Type B pancreatic cell (in vitro differentiated cells): ENCODE data around the gene PDE8A. TPM values are rescaled to one million over a fixed set of nuclear protein-coding genes. Genes with fewer than 3 reads are reported as not detected.
"Not testable (repeated sequence)": the region's sequence is repeated elsewhere in the genome, so short reads cannot be mapped to it uniquely, and the experiment has no call there.

ENCODE experiments used
- DNase-seq: peaks from one replicate; pipeline ENCODE4 v3.0.0; 2021; ENCODE audit warnings: mixed read lengths; ENCODE audit not compliant: unreplicated experiment; ENCODE audit errors: extremely low spot score
- H3K27ac Mint-ChIP-seq: 2 replicates; pipeline ENCODE4 v1.8.0; 2021; ENCODE audit warnings: mild to moderate bottlenecking, mixed read lengths
- H3K27me3 Mint-ChIP-seq: 2 replicates; pipeline ENCODE4 v1.8.0; 2021; ENCODE audit warnings: mixed read lengths
- H3K36me3 Mint-ChIP-seq: 2 replicates; pipeline ENCODE4 v1.8.0; 2021; ENCODE audit warnings: mixed read lengths
- H3K4me1 Mint-ChIP-seq: one replicate; pipeline ENCODE4 v1.8.0; 2021; ENCODE audit warnings: mixed read lengths; ENCODE audit not compliant: unreplicated experiment
- H3K4me3 Mint-ChIP-seq: 2 replicates; pipeline ENCODE4 v1.8.0; 2021; ENCODE audit warnings: mild to moderate bottlenecking, mixed read lengths
- H3K9me3 Mint-ChIP-seq: 2 replicates; pipeline ENCODE4 v1.8.0; 2021; ENCODE audit warnings: mixed read lengths
- total RNA-seq: library from RNA; stranded (reverse); gene quantifications from 2 replicates; pipeline ENCODE4 v1.2.1, GENCODE V29; 2021; ENCODE audit warnings: low replicate concordance
- TF ChIP-seq, protein P1 (sequence below): fragments of 200-600 bp; sonication (generic); conservative IDR thresholded peaks from 2 replicates; pipeline ENCODE4 v1.5.0; 2021; ENCODE audit warnings: antibody characterized with exemption, mild to moderate bottlenecking

PDE8A gene
- total RNA-seq, 1 donor from 2014 or later = 22.8 TPM

DNA sequence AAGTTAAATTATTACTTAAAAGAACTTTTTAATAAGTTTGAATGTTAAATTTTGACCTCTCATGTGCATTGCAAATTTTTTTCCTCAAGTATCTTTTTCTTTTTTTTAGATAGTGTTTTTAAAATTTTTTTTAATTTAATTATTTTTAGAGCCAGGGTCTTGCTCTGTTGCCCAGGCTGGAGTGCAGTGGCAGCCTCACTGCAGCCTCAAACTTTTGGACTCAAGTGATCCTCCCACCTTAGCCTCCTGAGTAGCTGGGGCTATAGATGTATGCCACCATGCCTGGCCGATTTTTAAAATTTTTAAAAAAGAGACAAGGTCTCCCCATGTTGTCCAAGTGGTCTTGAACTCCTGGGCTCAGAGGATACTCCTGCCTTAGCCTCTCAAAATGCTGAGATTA, 14.4 kb downstream of the PDE8A start:
- H3K27ac Mint-ChIP-seq = no peak overlapping the region
- no peak for DNase-seq
- TF ChIP-seq, protein P1, sequence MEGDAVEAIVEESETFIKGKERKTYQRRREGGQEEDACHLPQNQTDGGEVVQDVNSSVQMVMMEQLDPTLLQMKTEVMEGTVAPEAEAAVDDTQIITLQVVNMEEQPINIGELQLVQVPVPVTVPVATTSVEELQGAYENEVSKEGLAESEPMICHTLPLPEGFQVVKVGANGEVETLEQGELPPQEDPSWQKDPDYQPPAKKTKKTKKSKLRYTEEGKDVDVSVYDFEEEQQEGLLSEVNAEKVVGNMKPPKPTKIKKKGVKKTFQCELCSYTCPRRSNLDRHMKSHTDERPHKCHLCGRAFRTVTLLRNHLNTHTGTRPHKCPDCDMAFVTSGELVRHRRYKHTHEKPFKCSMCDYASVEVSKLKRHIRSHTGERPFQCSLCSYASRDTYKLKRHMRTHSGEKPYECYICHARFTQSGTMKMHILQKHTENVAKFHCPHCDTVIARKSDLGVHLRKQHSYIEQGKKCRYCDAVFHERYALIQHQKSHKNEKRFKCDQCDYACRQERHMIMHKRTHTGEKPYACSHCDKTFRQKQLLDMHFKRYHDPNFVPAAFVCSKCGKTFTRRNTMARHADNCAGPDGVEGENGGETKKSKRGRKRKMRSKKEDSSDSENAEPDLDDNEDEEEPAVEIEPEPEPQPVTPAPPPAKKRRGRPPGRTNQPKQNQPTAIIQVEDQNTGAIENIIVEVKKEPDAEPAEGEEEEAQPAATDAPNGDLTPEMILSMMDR = no peak
- H3K9me3 Mint-ChIP-seq = no peaks in the 10 kb centered on the region
- no peak overlapping the region for H3K4me3 Mint-ChIP-seq
- peaks cover 8% of the 10 kb centered on the region for H3K4me1 Mint-ChIP-seq
- no peaks in the 10 kb centered on the region for H3K27me3 Mint-ChIP-seq
- H3K36me3 Mint-ChIP-seq = peaks cover 8% of the 10 kb centered on the region

GRCh38 chr15:84996714-84997113, 15.1 kb downstream of the PDE8A start:
- H3K9me3 Mint-ChIP-seq, H3K27ac Mint-ChIP-seq, H3K4me1 Mint-ChIP-seq, DNase-seq, H3K4me3 Mint-ChIP-seq, H3K36me3 Mint-ChIP-seq, H3K27me3 Mint-ChIP-seq: not testable (repeated sequence)

DNA sequence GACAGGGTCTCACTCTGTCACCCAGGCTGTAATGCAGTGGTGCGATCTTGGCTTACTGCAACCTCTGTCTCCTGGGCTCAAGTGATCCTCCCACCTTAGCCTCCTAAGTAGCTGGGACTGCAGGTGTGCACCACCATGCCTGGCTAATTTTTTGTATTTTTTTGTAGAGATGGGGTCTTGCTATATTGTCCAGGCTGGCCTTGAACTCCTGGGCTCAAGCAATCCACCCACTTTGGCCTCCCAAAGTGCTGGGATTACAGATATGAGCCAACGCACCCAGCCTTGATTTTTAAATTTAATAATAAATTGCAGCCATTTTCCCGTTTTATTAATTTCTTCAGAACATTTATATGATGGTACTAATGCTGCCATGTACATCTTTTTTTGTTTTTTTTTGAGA, 15.6 kb downstream of the PDE8A start:
- not testable (repeated sequence) for H3K36me3 Mint-ChIP-seq, H3K27me3 Mint-ChIP-seq, H3K27ac Mint-ChIP-seq, DNase-seq, H3K4me3 Mint-ChIP-seq, H3K4me1 Mint-ChIP-seq, H3K9me3 Mint-ChIP-seq

GRCh38 chr15:85000189-85000864, 18.7 kb downstream of the PDE8A start:
- H3K9me3 Mint-ChIP-seq = no peaks in the 10 kb centered on the region
- TF ChIP-seq, protein P1 = no peak
- H3K4me1 Mint-ChIP-seq = no peaks in the 10 kb centered on the region
- no peak for DNase-seq
- H3K27ac Mint-ChIP-seq = no peak overlapping the region
- no peaks in the 10 kb centered on the region for H3K27me3 Mint-ChIP-seq
- peaks cover 3% of the 10 kb centered on the region for H3K36me3 Mint-ChIP-seq
- H3K4me3 Mint-ChIP-seq = no peak overlapping the region

- Mint-ChIP-seq H3K4me3 (no peak overlapping the region), H3K27me3 (no peaks in the 10 kb centered on the region), H3K9me3 (no peaks in the 10 kb centered on the region), H3K36me3 (peaks cover 3% of the 10 kb centered on the region), H3K27ac (no peak overlapping the region), H3K4me1 (no peaks in the 10 kb centered on the region)
- no peak for DNase-seq
- TF ChIP-seq, protein P1 = no peak
Observed at GRCh38 chr15:85000937-85001336, 19.3 kb downstream of the PDE8A start.

- Mint-ChIP-seq H3K27me3 (no peaks in the 10 kb centered on the region), H3K36me3 (peaks cover 3% of the 10 kb centered on the region), H3K4me3 (no peak overlapping the region), H3K9me3 (no peaks in the 10 kb centered on the region), H3K27ac (no peak overlapping the region), H3K4me1 (peaks cover 7% of the 10 kb centered on the region)
- no peak for DNase-seq
- TF ChIP-seq, protein P1 = no peak
Observed at GRCh38 chr15:85002517-85002916, 20.9 kb downstream of the PDE8A start.
